ENCODE results near the gene C16orf74. TPM values are rescaled to one million over a fixed set of nuclear protein-coding genes. Genes with fewer than 3 reads are reported as not detected.

Gene C16orf74
- total and polyA plus RNA-seq, 2 of the 13 experiments (the other 11 are each of a cell fraction or from before 2014, with no cell fraction given), result 0.13 to 0.29 TPM

GRCh38 chr16:85798901-85799496 lies 48.1 kb upstream of the C16orf74 start (continued):
- no peak for TF ChIP-seq ZNF124 (CRISPR knock-in tag; IDR thresholded peaks at IDR 0.05)
- TF ChIP-seq TRAFD1 (CRISPR knock-in tag; IDR thresholded peaks at IDR 0.05; ENCODE audit: borderline replicate concordance), result no peak
- TF ChIP-seq ZNF234 (CRISPR knock-in tag; conservative IDR thresholded peaks at IDR 0.05), result peak; percentile 32; the same call in 1 of the 2 replicates
- no peak for TF ChIP-seq RARA (CRISPR knock-in tag; IDR thresholded peaks at IDR 0.05)
- TF ChIP-seq ZNF496 (CRISPR knock-in tag; IDR thresholded peaks at IDR 0.05; ENCODE audit: insufficient replicate concordance), result no peak
- peak; percentile 40 for TF ChIP-seq ZNF782 (CRISPR knock-in tag; IDR thresholded peaks at IDR 0.05; ENCODE audit: borderline replicate concordance)
- no peak for TF ChIP-seq ZNF772 (CRISPR knock-in tag; IDR thresholded peaks at IDR 0.05)
- no peak for TF ChIP-seq MLLT10 (CRISPR knock-in tag; IDR thresholded peaks at IDR 0.05)
- no peak for TF ChIP-seq TGIF2 (CRISPR knock-in tag; IDR thresholded peaks at IDR 0.05)
- no peak for TF ChIP-seq SMAD9 (CRISPR knock-in tag; IDR thresholded peaks at IDR 0.05)
- no peak for TF ChIP-seq IKZF5 (CRISPR knock-in tag; IDR thresholded peaks at IDR 0.05)
- TF ChIP-seq XRCC5 (optimal IDR thresholded peaks at IDR 0.05; ENCODE audit: low read length), result peak; percentile 2
- no peak for TF ChIP-seq POLR2AphosphoS2 (IDR thresholded peaks at IDR 0.05; ENCODE audit: low read depth, low read length)
- TF ChIP-seq PRDM4 (CRISPR knock-in tag; IDR thresholded peaks at IDR 0.05; ENCODE audit: borderline replicate concordance), result no peak
- TF ChIP-seq ZNF281 (CRISPR knock-in tag; IDR thresholded peaks at IDR 0.05; ENCODE audit: borderline replicate concordance), result no peak
- no peak for TF ChIP-seq THAP11 (CRISPR knock-in tag; IDR thresholded peaks at IDR 0.05)
